Sigmoid colon (tissue), 4 donors: ENCODE measurements around the gene FAM50B.

Experiments
- EP300 ChIP-seq, 4 donors: sonication (generic); formaldehyde crosslinking; IDR thresholded peaks; one replicate each; pipeline ENCODE4 v1.6.1; 2017; ENCODE audit warnings: antibody characterized with exemption in 4 of 4
- POLR2A ChIP-seq, 2 donors: fragments of 450-650 bp; IDR thresholded peaks; one replicate each; pipeline ENCODE4 v1.6.1; 2016; ENCODE audit warnings: antibody characterized with exemption in 2 of 2, mild to moderate bottlenecking in 2 of 2, moderate library complexity in 2 of 2
- POLR2AphosphoS5 ChIP-seq, 4 donors: sonication (generic); formaldehyde crosslinking; IDR thresholded peaks; one replicate each; pipeline ENCODE4 v1.6.1; 2017; ENCODE audit warnings: antibody characterized with exemption in 4 of 4
- TF ChIP-seq, protein P1 (sequence below), 4 experiments: fragments of 450-650 bp in 3 of 4; fragments of 200-600 bp in 1 of 4; IDR thresholded peaks; one replicate each; pipeline ENCODE4 v1.5.1; 2016 to 2019; ENCODE audit warnings: antibody characterized with exemption in 4 of 4, mild to moderate bottlenecking in 3 of 4, moderate library complexity in 2 of 4

DNA sequence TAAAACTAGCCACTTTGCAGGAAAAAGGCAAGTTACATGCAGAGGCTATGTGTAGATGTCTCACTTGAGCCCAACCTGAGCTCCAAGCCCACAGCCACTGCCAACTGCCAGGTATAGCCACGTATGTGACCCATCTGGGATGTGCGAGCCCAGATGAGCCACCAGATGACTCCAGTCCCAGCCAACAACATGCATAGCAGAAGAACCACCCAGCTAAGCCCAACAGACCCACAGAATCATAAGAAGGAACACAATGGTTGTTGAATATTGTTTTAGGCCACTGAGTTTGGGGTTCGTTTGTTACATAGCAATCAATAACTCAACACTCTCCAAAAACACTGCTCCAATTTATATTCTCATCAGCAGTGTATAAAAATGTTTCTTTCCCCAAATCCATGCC is 16.3 kb downstream of the FAM50B start:
- TF ChIP-seq POLR2AphosphoS5 (IDR thresholded peaks at IDR 0.05) (no peak), POLR2A (IDR thresholded peaks at IDR 0.05) (no peak), EP300 (IDR thresholded peaks at IDR 0.05) (no peak)
- TF ChIP-seq, protein P1, sequence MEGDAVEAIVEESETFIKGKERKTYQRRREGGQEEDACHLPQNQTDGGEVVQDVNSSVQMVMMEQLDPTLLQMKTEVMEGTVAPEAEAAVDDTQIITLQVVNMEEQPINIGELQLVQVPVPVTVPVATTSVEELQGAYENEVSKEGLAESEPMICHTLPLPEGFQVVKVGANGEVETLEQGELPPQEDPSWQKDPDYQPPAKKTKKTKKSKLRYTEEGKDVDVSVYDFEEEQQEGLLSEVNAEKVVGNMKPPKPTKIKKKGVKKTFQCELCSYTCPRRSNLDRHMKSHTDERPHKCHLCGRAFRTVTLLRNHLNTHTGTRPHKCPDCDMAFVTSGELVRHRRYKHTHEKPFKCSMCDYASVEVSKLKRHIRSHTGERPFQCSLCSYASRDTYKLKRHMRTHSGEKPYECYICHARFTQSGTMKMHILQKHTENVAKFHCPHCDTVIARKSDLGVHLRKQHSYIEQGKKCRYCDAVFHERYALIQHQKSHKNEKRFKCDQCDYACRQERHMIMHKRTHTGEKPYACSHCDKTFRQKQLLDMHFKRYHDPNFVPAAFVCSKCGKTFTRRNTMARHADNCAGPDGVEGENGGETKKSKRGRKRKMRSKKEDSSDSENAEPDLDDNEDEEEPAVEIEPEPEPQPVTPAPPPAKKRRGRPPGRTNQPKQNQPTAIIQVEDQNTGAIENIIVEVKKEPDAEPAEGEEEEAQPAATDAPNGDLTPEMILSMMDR (IDR thresholded peaks at IDR 0.05) = no peak
